ENCODE results near the gene KPNA6.

Gene KPNA6

DNA sequence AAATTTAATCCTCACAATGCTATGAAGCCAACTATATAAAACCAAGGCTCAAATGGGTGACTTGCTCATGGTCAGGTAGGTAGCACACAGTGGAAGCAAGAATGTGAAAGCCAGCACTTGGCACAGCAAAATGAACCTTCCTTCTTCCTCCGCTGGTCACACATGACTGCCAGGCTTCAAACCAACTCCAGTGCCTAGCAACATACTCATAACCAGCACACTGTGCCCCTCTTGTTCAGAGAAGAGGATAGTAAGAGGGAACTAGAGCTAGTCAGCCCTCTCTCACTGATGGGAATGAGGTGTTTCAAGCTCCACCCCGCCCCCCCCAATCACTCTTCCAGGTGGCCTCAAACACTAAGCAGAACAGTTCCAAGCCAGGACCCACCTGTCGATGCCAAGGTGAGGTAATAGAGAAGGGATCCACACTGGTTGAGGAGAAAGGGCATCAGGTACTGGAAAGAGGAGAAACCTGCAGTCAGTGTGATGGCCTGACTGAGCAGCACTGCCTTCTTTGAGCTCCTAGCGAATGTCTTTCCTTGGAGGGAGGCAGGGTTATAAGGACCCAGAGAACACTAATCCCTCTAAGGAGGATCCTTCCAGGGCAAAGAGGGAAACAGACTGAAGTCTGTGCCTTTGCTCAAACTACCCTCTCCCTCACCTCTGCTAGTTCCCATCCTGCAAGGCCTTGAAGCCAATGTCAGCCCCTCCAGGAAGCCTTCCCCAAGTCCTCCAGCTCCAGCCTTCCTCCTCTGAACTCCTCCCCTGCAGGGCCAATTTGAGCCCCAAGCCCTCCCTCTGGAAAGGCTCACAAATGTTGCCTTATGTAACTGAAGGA lies 113.1 kb downstream of the KPNA6 start:
- peaks cover 23 to 31% of the 10 kb centered on the region in 2 donors for H3K36me3 ChIP-seq (ENCODE audit: control insufficient read depth in 2 of 2, insufficient read depth in 2 of 2, low read length in 2 of 2)
- no peak overlapping the region for H3K27ac ChIP-seq (ENCODE audit: low read length)
- H3K27me3 ChIP-seq (ENCODE audit: control insufficient read depth in 1 of 2, insufficient read depth in 2 of 2, low read length in 2 of 2): no peaks in the 10 kb centered on the region
- peak overlapping the region; percentile 85 to 97 for H3K4me3 ChIP-seq (ENCODE audit: low read length in 2 of 2)
- peaks cover 30% of the 10 kb centered on the region for H3K4me1 ChIP-seq (ENCODE audit: control insufficient read depth, insufficient read depth, low read length)
- H3K9me3 ChIP-seq (ENCODE audit: control insufficient read depth in 2 of 2, low read length in 2 of 2): no peaks in the 10 kb centered on the region
- peak overlapping the region; percentile 5 to 95 for H3K9ac ChIP-seq (ENCODE audit: low read length in 2 of 2)

DNA sequence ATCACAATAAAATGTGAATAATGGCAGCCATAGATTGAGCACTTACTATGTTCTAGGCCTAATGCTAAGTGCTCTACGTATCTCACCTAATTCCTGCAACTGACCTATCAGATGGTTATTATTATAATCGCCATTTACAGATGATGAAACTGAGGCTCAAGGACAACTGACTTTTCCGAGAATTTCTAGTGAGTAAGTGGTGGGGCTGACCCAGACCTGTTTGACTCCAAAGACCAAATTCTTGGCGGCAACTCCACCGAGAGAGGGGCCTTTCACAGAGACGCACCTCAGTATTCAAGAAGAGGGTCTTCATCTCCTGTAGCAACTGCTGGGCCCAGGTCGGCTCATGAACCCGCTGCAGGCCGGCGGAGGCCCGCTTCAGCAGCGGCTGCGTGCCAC lies 113.7 kb downstream of the KPNA6 start:
- peak overlapping the region; percentile 94 for H3K27ac ChIP-seq (ENCODE audit: low read length)
- peak overlapping the region; percentile 95 to 100 for H3K9ac ChIP-seq (ENCODE audit: low read length in 2 of 2)
- no peaks in the 10 kb centered on the region for H3K27me3 ChIP-seq (ENCODE audit: control insufficient read depth in 1 of 2, insufficient read depth in 2 of 2, low read length in 2 of 2)
- H3K4me3 ChIP-seq (ENCODE audit: low read length in 2 of 2): peak overlapping the region; percentile 85 to 97
- no peaks in the 10 kb centered on the region for H3K9me3 ChIP-seq (ENCODE audit: control insufficient read depth in 2 of 2, low read length in 2 of 2)
- H3K36me3 ChIP-seq (ENCODE audit: control insufficient read depth in 2 of 2, insufficient read depth in 2 of 2, low read length in 2 of 2): peaks cover 21 to 29% of the 10 kb centered on the region in 2 donors
- peaks cover 30% of the 10 kb centered on the region for H3K4me1 ChIP-seq (ENCODE audit: control insufficient read depth, insufficient read depth, low read length)

DNA sequence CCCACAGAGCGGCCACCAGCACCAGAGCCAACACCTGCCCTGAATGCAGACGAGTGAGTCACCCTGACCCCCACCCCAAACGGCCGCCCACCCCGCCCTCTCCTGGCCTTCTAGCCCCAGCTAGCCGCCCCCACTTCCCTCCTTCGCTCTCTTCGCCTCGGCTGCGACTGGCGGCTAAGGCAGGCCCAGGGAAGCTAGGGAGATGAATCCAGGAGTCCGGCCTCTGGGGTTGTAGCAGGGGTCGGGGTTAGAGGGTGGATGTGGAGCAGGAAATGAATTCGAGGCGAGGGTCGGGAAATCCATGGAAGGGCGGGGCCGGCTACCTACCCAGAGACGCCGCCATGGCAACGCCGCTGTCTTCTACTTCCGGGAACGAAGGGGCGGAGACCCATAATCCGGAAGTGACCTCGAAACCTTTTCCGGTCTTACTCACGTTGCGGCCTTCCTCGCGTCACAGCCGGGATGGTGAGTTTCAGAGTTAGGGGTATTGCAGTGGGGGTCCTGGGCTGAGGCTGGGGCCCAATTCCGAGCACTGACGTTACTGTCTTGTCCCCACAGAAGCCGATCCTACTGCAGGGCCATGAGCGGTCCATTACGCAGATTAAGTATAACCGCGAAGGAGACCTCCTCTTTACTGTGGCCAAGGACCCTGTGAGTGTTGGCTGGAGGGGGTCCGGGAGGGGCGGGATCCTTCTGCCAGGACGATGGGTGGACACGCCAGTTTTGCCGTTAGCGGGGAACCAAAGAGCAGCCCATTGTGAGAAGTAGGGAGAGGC lies 114.3 kb downstream of the KPNA6 start, which contains the start of the genes EIF3I and TMEM234:
Gene EIF3I, plus strand, starts transcription at position 428 of the 776 bp plus-strand sequence. Its CDS starts 35 bp downstream, at position 463.
Gene TMEM234, minus strand, starts transcription at position 374 of the 776 bp plus-strand sequence. Its CDS starts 31 bp downstream, at position 343.
- peak within 1 kb of the TSS; percentile 94 for H3K27ac ChIP-seq (ENCODE audit: low read length)
- no peaks in the 10 kb centered on the region for H3K9me3 ChIP-seq (ENCODE audit: control insufficient read depth in 2 of 2, low read length in 2 of 2)
- H3K9ac ChIP-seq (ENCODE audit: low read length in 2 of 2): peak within 1 kb of the TSS; percentile 95 to 100
- peaks cover 15 to 25% of the 10 kb centered on the region in 2 donors for H3K36me3 ChIP-seq (ENCODE audit: control insufficient read depth in 2 of 2, insufficient read depth in 2 of 2, low read length in 2 of 2)
- H3K4me1 ChIP-seq (ENCODE audit: control insufficient read depth, insufficient read depth, low read length): peaks cover 30% of the 10 kb centered on the region
- peak within 1 kb of the TSS; percentile 85 to 97 for H3K4me3 ChIP-seq (ENCODE audit: low read length in 2 of 2)
- no peaks in the 10 kb centered on the region for H3K27me3 ChIP-seq (ENCODE audit: control insufficient read depth in 1 of 2, insufficient read depth in 2 of 2, low read length in 2 of 2)

DNA sequence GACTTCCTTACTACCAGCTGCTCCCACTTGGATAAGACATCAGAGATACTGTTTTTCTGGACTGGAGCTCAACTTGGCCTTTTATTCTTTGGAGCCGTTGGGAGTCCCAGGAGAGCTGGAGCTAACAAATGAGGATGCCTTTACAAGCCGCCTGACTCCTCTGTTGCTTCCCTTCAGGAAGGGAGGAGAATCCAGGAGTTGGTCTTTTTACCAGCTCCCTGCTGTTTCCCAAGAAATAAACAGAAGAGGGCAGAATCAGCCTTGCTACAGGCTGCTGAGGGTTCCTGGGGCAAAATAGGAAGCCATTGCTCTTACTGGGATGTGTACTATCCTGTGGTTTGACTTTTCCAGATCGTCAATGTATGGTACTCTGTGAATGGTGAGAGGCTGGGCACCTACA lies 115.8 kb downstream of the KPNA6 start:
- peak overlapping the region in 1 of 2 donors; percentile 97 for H3K4me3 ChIP-seq (ENCODE audit: low read length in 2 of 2)
- peak overlapping the region; percentile 8 to 42 for H3K9ac ChIP-seq (ENCODE audit: low read length in 2 of 2)
- H3K9me3 ChIP-seq (ENCODE audit: control insufficient read depth in 2 of 2, low read length in 2 of 2): no peaks in the 10 kb centered on the region
- no peak overlapping the region for H3K27ac ChIP-seq (ENCODE audit: low read length)
- H3K4me1 ChIP-seq (ENCODE audit: control insufficient read depth, insufficient read depth, low read length): peaks cover 30% of the 10 kb centered on the region
- H3K27me3 ChIP-seq (ENCODE audit: control insufficient read depth in 1 of 2, insufficient read depth in 2 of 2, low read length in 2 of 2): no peaks in the 10 kb centered on the region
- H3K36me3 ChIP-seq (ENCODE audit: control insufficient read depth in 2 of 2, insufficient read depth in 2 of 2, low read length in 2 of 2): peaks cover 26 to 32% of the 10 kb centered on the region in 2 donors

DNA sequence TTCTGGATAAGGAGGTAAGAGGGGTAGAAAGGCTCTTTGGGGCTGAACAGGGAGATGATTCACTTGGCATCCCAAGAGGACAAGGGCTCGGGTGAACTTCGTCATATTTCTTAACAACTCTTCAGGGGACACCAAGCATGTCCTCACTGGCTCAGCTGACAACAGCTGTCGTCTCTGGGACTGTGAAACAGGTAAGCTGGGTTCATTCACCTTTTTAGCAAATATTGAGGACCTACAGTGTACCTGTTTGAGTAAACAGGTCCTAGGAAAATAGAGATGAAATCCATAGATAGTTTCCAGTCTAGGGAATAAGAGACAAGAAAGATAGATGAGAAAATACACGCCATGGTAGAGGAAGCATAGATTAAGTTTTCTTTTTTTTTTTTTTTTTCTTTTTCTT lies 116.4 kb downstream of the KPNA6 start:
- no peak overlapping the region for H3K4me3 ChIP-seq (ENCODE audit: low read length in 2 of 2)
- no peaks in the 10 kb centered on the region for H3K9me3 ChIP-seq (ENCODE audit: control insufficient read depth in 2 of 2, low read length in 2 of 2)
- H3K9ac ChIP-seq (ENCODE audit: low read length in 2 of 2): peak overlapping the region; percentile 8 to 29
- peaks cover 31 to 35% of the 10 kb centered on the region in 2 donors for H3K36me3 ChIP-seq (ENCODE audit: control insufficient read depth in 2 of 2, insufficient read depth in 2 of 2, low read length in 2 of 2)
- peaks cover 30% of the 10 kb centered on the region for H3K4me1 ChIP-seq (ENCODE audit: control insufficient read depth, insufficient read depth, low read length)
- no peak overlapping the region for H3K27ac ChIP-seq (ENCODE audit: low read length)
- H3K27me3 ChIP-seq (ENCODE audit: control insufficient read depth in 1 of 2, insufficient read depth in 2 of 2, low read length in 2 of 2): no peaks in the 10 kb centered on the region
